NOMO-1 treated with DMSO at 0.1 percent for 48 hours (cell line): ENCODE results near the gene ABCB9.
"Not testable (repeated sequence)": the region's sequence is repeated elsewhere in the genome, so short reads cannot be mapped to it uniquely, and the experiment has no call there.

Source experiments
- DNase-seq: peaks from one replicate; lab custom pipeline; 2025; ENCODE audit not compliant: unreplicated experiment; lab: John Stamatoyannopoulos, UW

ABCB9 gene

GRCh38 chr12:122944605-122945592 is 21.4 kb downstream of the ABCB9 start:
- DNase-seq = no peak

GRCh38 chr12:122943196-122943595 is 23.1 kb downstream of the ABCB9 start:
- DNase-seq = no peak

- DNase-seq = no peak
Measured at GRCh38 chr12:122942637-122943036, 23.6 kb downstream of the ABCB9 start.

GRCh38 chr12:122941351-122941750 is 24.9 kb downstream of the ABCB9 start:
- DNase-seq = not testable (repeated sequence)

- no peak for DNase-seq
Measured at GRCh38 chr12:122939125-122939524, 27.1 kb downstream of the ABCB9 start.

GRCh38 chr12:122937622-122938091 is 28.6 kb downstream of the ABCB9 start:
- no peak for DNase-seq

GRCh38 chr12:122935318-122935717 is 30.9 kb downstream of the ABCB9 start:
- no peak for DNase-seq

GRCh38 chr12:122934722-122935121 is 31.5 kb downstream of the ABCB9 start:
- no peak for DNase-seq

GRCh38 chr12:122932207-122932606 is 34.1 kb downstream of the ABCB9 start:
- no peak for DNase-seq

- DNase-seq = no peak
Measured at GRCh38 chr12:122929812-122930211, 36.5 kb downstream of the ABCB9 start.

GRCh38 chr12:122929148-122929538 is 37.1 kb downstream of the ABCB9 start:
- no peak for DNase-seq

GRCh38 chr12:122928404-122929147 is 37.7 kb downstream of the ABCB9 start:
- no peak for DNase-seq

GRCh38 chr12:122927756-122928403 is 38.4 kb downstream of the ABCB9 start:
- peak; percentile 23 for DNase-seq

- no peak for DNase-seq
Measured at GRCh38 chr12:122921917-122922316, 44.3 kb downstream of the ABCB9 start.

GRCh38 chr12:122920687-122921086 is 45.6 kb downstream of the ABCB9 start:
- DNase-seq = no peak

- no peak for DNase-seq
Measured at GRCh38 chr12:122918827-122919226, 47.4 kb downstream of the ABCB9 start.

- DNase-seq = no peak
Measured at GRCh38 chr12:122917507-122918121, 48.6 kb downstream of the ABCB9 start.

- no peak for DNase-seq
Measured at GRCh38 chr12:122909442-122910288, 56.6 kb downstream of the ABCB9 start.

GRCh38 chr12:122908915-122909314 is 57.3 kb downstream of the ABCB9 start:
- DNase-seq = no peak

- not testable (repeated sequence) for DNase-seq
Measured at GRCh38 chr12:122905258-122905657, 61.0 kb downstream of the ABCB9 start.
